ENCODE data around the gene PLEKHB2.

DNA sequence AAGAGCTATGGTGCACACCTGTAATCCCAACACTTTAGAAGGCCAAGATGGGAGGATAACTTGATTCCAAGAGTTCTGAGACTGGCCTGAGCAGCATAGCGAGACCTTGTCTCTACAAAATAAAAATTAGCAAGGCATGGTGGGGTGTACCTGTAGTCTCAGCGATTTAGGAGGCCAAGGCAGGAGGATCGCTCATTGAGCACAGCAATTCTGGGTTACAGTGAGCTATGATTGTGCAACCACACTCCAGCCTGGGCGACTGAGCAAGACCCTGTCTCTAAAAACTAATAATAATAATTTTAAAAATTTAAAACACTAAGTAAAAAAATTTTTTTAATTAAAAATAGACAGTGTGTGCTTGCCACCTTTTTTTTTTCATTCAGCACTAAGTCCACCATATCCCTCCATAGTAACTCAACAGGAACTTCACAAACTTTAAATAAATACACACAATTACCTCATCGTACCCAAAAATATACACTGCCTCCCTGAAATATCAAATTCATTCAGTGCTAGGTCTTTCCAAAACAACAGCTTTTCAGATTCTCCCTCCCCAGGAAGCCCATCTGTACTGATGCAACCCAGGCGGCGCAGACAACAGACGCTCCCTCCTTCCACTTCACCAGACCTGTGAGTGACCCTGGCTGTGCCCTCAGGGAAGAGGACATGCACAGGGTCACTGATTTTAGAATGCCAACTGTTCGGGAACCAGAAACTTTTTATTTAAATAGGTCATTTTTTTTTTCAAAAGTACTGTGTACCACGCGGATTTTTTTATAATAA is 41.4 kb upstream of the PLEKHB2 start:
- TF ChIP-seq, protein P1, sequence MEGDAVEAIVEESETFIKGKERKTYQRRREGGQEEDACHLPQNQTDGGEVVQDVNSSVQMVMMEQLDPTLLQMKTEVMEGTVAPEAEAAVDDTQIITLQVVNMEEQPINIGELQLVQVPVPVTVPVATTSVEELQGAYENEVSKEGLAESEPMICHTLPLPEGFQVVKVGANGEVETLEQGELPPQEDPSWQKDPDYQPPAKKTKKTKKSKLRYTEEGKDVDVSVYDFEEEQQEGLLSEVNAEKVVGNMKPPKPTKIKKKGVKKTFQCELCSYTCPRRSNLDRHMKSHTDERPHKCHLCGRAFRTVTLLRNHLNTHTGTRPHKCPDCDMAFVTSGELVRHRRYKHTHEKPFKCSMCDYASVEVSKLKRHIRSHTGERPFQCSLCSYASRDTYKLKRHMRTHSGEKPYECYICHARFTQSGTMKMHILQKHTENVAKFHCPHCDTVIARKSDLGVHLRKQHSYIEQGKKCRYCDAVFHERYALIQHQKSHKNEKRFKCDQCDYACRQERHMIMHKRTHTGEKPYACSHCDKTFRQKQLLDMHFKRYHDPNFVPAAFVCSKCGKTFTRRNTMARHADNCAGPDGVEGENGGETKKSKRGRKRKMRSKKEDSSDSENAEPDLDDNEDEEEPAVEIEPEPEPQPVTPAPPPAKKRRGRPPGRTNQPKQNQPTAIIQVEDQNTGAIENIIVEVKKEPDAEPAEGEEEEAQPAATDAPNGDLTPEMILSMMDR (IDR thresholded peaks at IDR 0.05) = no peak
- TF ChIP-seq ZFX (IDR thresholded peaks at IDR 0.05; ENCODE audit: borderline replicate concordance) = no peak
